H1 (cell line): ENCODE data around the gene ACE. TPM values are rescaled to one million over a fixed set of nuclear protein-coding genes. Genes with fewer than 3 reads are reported as not detected.

Source experiments
- CEBPB ChIP-seq: IDR thresholded peaks from 2 replicates; pipeline ENCODE4 v1.6.1; 2012; ENCODE audit warnings: low read depth, low read length
- GTF2F1 ChIP-seq: IDR thresholded peaks from 2 replicates; pipeline ENCODE4 v1.6.1; 2012; ENCODE audit warnings: low read depth, low read length, improper control_type of control experiment, borderline replicate concordance
- NRF1 ChIP-seq: IDR thresholded peaks from 2 replicates; pipeline ENCODE4 v1.6.1; 2011; ENCODE audit warnings: mild to moderate bottlenecking, low read depth, low read length, improper control_type of control experiment
- PHF8 ChIP-seq: fragments of 200-600 bp; sonication (generic); conservative IDR thresholded peaks from 2 replicates; pipeline ENCODE4 v1.7.1; 2012; ENCODE audit warnings: low read depth, mild to moderate bottlenecking, inconsistent platforms, low read length, moderate library complexity
- TAF7 ChIP-seq: optimal IDR thresholded peaks from 2 replicates; pipeline ENCODE3; 2011; ENCODE audit warnings: low read depth, mild to moderate bottlenecking, inconsistent platforms, low read length, moderate library complexity, borderline replicate concordance
- polyA plus RNA-seq, 7 experiments: library from polyadenylated mRNA; depleted of rRNA in 3 of 7; stranded (reverse) in 5 of 7; unstranded in 2 of 7; fragments of >200 nt in 5 of 7; fragments of 200-250 nt in 2 of 7; gene quantifications; 1 replicate in 5 of 7; 2 replicates in 1 of 7; 4 replicates in 1 of 7; pipeline versions ENCODE4 v1.2.1 to v1.2.3, GENCODE V29; 2011 to 2013; ENCODE audit warnings: missing spikeins in 2 of 7, mixed read lengths in 2 of 7
- total RNA-seq: library from RNA; stranded (reverse); fragmentation: NEBNext Ultra II Directional; extraction: Animal tissue kit (Norgen Biotek cat#: 25700); gene quantifications from 2 replicates; pipeline ENCODE4 v1.2.1, GENCODE V29; 2021

ACE gene
- total and polyA plus RNA-seq, 2 of the 8 experiments (the other 6 are each of a cell fraction or from before 2014, with no cell fraction given): 2.5 to 5.5 TPM

- TF ChIP-seq NRF1 (no peak), GTF2F1 (no peak), CEBPB (no peak), PHF8 (no peak), TAF7 (no peak)
Measured at GRCh38 chr17:63511331-63511730, 34.5 kb downstream of the ACE start (continued).
